K562 (cell line): ENCODE results near the gene HEMK1. TPM values are rescaled to one million over a fixed set of nuclear protein-coding genes. Genes with fewer than 3 reads are reported as not detected.

Experiments used
- ATAC-seq: fragments of 200-7000 bp; cut with Tn5 transposase; 3 replicates; pipeline ENCODE4 v1.9.1; 2020; ENCODE audit warnings: moderate library complexity
- BruUV-seq: library from RNA; stranded (reverse); fragments of 400-500 nt; replicated peaks from 2 replicates; lab custom pipeline; 2021; lab: Mats Ljungman, UMichigan
- CTCF ChIA-PET: fragments of 300-600 bp; formaldehyde crosslinking; extraction: SDS; loops from one replicate; lab custom pipeline; 2021; ENCODE audit warnings: low intra/inter-chr PET ratio; lab: Yijun Ruan, JAX
- POLR2A ChIA-PET: fragments of 300-600, 350-650 bp; sonication (Branson Sonifier 250); formaldehyde crosslinking; extraction: SDS; loops from one replicate; lab custom pipeline; 2021; ENCODE audit warnings: antibody characterized with exemption, inconsistent platforms; lab: Yijun Ruan, JAX
- DNase-seq, 4 experiments: peaks; one replicate each; pipeline versions ENCODE4 v3.0.0 to v3.0.0-alpha.2; 2011 to 2018; ENCODE audit warnings: low spot score in 3 of 4, mixed read lengths in 3 of 4; ENCODE audit errors: extremely low read depth in 1 of 4
- FAIRE-seq: peaks from 2 replicates; lab custom pipeline; 2011; peaks lifted over from hg19 to GRCh38; lab: Jason Lieb, UNC
- H2AFZ ChIP-seq: 2 replicates; pipeline ENCODE4 v1.6.0; 2011; ENCODE audit warnings: low read depth, low read length, control low read depth, inconsistent platforms
- H3K27ac ChIP-seq: fragments of 200-600 bp; 3 replicates; pipeline ENCODE4 v1.8.0; 2011; ENCODE audit warnings: low read depth, mild to moderate bottlenecking, control low read depth, inconsistent platforms, low read length, moderate library complexity, mixed read lengths; ENCODE audit errors: extremely low read depth
- H3K27me3 ChIP-seq, 2 experiments: fragments of 300-600 bp in 1 of 2; 2 replicates in 1 of 2; 3 replicates in 1 of 2; pipeline versions ENCODE4 v1.6.0 to v1.8.0; 2011; ENCODE audit warnings: inconsistent platforms in 2 of 2, low read length in 2 of 2, mild to moderate bottlenecking in 1 of 2, mixed read lengths in 1 of 2, moderate library complexity in 1 of 2; ENCODE audit not compliant: control insufficient read depth in 2 of 2, insufficient read depth in 2 of 2
- H3K36me3 ChIP-seq: fragments of 300-600 bp; 3 replicates; pipeline ENCODE4 v1.8.0; 2011; ENCODE audit warnings: mild to moderate bottlenecking, low read length, inconsistent platforms; ENCODE audit not compliant: control insufficient read depth, insufficient read depth
- H3K4me1 ChIP-seq, 2 experiments: fragments of 200-600 bp in 1 of 2; replicated peaks in 1 of 2; 2 replicates in 1 of 2; 3 replicates in 1 of 2; pipeline versions ENCODE4 v1.5.1 to v1.8.0; 2011; ENCODE audit warnings: inconsistent platforms in 2 of 2, low read length in 2 of 2, mild to moderate bottlenecking in 1 of 2, mixed read lengths in 1 of 2, moderate library complexity in 1 of 2; ENCODE audit not compliant: control insufficient read depth in 2 of 2, insufficient read depth in 2 of 2
- H3K4me2 ChIP-seq: 2 replicates; pipeline ENCODE4 v1.6.1; 2011; ENCODE audit warnings: low read length, control low read depth, inconsistent platforms, mixed read lengths; ENCODE audit not compliant: insufficient read depth
- H3K4me3 ChIP-seq: fragments of 200-600 bp; sonication (generic), shearing (Covaris generic); 2 replicates; pipeline ENCODE4 v1.5.1; 2016; ENCODE audit warnings: control low read depth, inconsistent platforms
- H3K79me2 ChIP-seq: fragments of 200-600 bp; 3 replicates; pipeline ENCODE4 v1.8.0; 2011; ENCODE audit warnings: low read length, inconsistent platforms; ENCODE audit not compliant: control insufficient read depth, insufficient read depth
- H3K9ac ChIP-seq, 2 experiments: 2 replicates each; pipeline versions ENCODE4 v1.6.0 to v1.6.1; 2011; ENCODE audit warnings: low read depth in 2 of 2, low read length in 2 of 2, control low read depth in 1 of 2, inconsistent platforms in 1 of 2, mild to moderate bottlenecking in 1 of 2, mixed read lengths in 1 of 2; ENCODE audit not compliant: insufficient read depth in 1 of 2
- H3K9me1 ChIP-seq: one replicate; pipeline ENCODE4 v1.6.0; 2011; ENCODE audit warnings: inconsistent platforms, mild to moderate bottlenecking, low read length, moderate library complexity; ENCODE audit not compliant: control insufficient read depth, insufficient read depth
- H3K9me3 ChIP-seq: replicated peaks from 2 replicates; pipeline ENCODE4 v1.5.1; 2011; ENCODE audit warnings: low read depth, low read length, inconsistent platforms; ENCODE audit not compliant: control insufficient read depth, insufficient read depth
- H4K20me1 ChIP-seq: replicated peaks from 2 replicates; pipeline ENCODE4 v1.6.1; 2011; ENCODE audit warnings: low read length, inconsistent platforms, mixed read lengths; ENCODE audit not compliant: control insufficient read depth, insufficient read depth
- COPS2 ChIP-seq: fragments of 450-650 bp; conservative IDR thresholded peaks from 2 replicates; pipeline ENCODE4 v1.6.1; 2016; ENCODE audit warnings: mild to moderate bottlenecking, moderate library complexity
- EGR1 ChIP-seq: fragments of 450-650 bp; conservative IDR thresholded peaks from 2 replicates; pipeline ENCODE4 v1.6.1; 2017; ENCODE audit warnings: mild to moderate bottlenecking
- MCM7 ChIP-seq, 2 experiments: fragments of 450-650 bp; IDR thresholded peaks; 2 replicates each; pipeline ENCODE4 v1.6.1; 2016 to 2018
- SMC3 ChIP-seq: conservative IDR thresholded peaks from 2 replicates; pipeline ENCODE4 v1.6.1; 2011; ENCODE audit warnings: low read depth, low read length, improper control_type of control experiment; ENCODE audit not compliant: insufficient read depth
- THRB ChIP-seq: fragments of 450-650 bp; formaldehyde crosslinking; conservative IDR thresholded peaks from 2 replicates; pipeline ENCODE4 v1.4.0; 2022; ENCODE audit warnings: mild to moderate bottlenecking, missing genetic modification characterization
- ZNF41 ChIP-seq: fragments of 250-450 bp; sonication (Bioruptor Pico); conservative IDR thresholded peaks from 2 replicates; pipeline ENCODE4 v1.4.0; 2020; ENCODE audit warnings: mild to moderate bottlenecking
- ZNF75A ChIP-seq: fragments of 450-650 bp; formaldehyde crosslinking; IDR thresholded peaks from 2 replicates; pipeline ENCODE4 v1.4.0; 2020; ENCODE audit warnings: mild to moderate bottlenecking
- WGBS: fragments of 100-300 bp; shearing (Covaris generic); methylation state at CpG from one replicate; pipeline ENCODE4 v1.1.6; 2016; ENCODE audit warnings: low coverage, mixed read lengths; ENCODE audit not compliant: insufficient coverage; ENCODE audit errors: missing lambda C conversion rate; 5-methylcytosine and 5-hydroxymethylcytosine counted together
- in situ Hi-C: fragments of 300-500 bp; cut with MboI; formaldehyde crosslinking; loops from 4 replicates; pipeline ENCODE4 v1.15.0; 2018; ENCODE audit warnings: inconsistent platforms, mixed read lengths
- intact Hi-C: fragments of 100-400 bp; cut with micrococcal nuclease; formaldehyde crosslinking; loops from 2 replicates; pipeline ENCODE4 v1.14.2; 2022
- polyA plus RNA-seq, 8 experiments: library from polyadenylated mRNA; depleted of rRNA in 4 of 8; stranded (reverse) in 5 of 8; unstranded in 3 of 8; fragments of >200 nt; fragmentation: Nextera tagmentation in 2 of 8; fragmentation: Illumina TruSeq in 1 of 8; extraction: Ambion mirVana in 2 of 8; extraction: Trizol in 1 of 8; gene quantifications; 2 replicates each; pipeline versions ENCODE4 v1.2.1 to v1.2.3, GENCODE V29; 2011 to 2014; ENCODE audit warnings: inconsistent platforms in 1 of 8, missing spikeins in 1 of 8
- total RNA-seq, 7 experiments: library from RNA; depleted of rRNA in 6 of 7; stranded (reverse); fragments of >200 nt in 6 of 7; fragmentation: Illumina TruSeq in 2 of 7; extraction: Trizol in 2 of 7; gene quantifications; 2 replicates each; pipeline versions ENCODE4 v1.2.1 to v1.2.3, GENCODE V29; 2011 to 2021; ENCODE audit warnings: low replicate concordance in 1 of 7

HEMK1 gene
- total and polyA plus RNA-seq, 9 of the 15 experiments (the other 6 are each of a cell fraction or from before 2014, with no cell fraction given): 2.0 to 16.8 (median 11.4) TPM

GRCh38 chr3:50633230-50633790, 64.0 kb downstream of the HEMK1 start:
- intact Hi-C loops (no loop called here), in situ Hi-C loops (loop anchor here (25.0 kb wide), 1 partner anchor 1054 kb away; no protein-coding TSS in a partner anchor)
- Histone ChIP-seq H3K4me1 (peaks cover 0 to 14% of the 10 kb centered on the region in 2 experiments; a peak in 4 of 5 replicates), H3K27ac (no peak overlapping the region), H4K20me1 (peaks cover 23% of the 10 kb centered on the region), H3K4me2 (no peak overlapping the region), H3K27me3 (no peaks in the 10 kb centered on the region), H3K4me3 (no peak overlapping the region), H3K9me3 (no peaks in the 10 kb centered on the region), H2AFZ (no peak overlapping the region), H3K79me2 (peaks cover 20% of the 10 kb centered on the region), H3K9me1 (peaks cover 2% of the 10 kb centered on the region), H3K36me3 (peaks cover 15% of the 10 kb centered on the region; the same call in 1 of the 3 replicates), H3K9ac (no peak overlapping the region)
- ATAC-seq (no peak), DNase-seq (no peak), FAIRE-seq (no peak)
- WGBS: 58% methylated on average over 4 of the region's 5 CpGs
- ChIA-PET CTCF (no interaction called here), POLR2A (interaction anchor here (0.6 to 0.9 kb wide), 5 partner anchors 19 to 1040 kb away, joined by 3 to 4 read pairs (median 4); no protein-coding TSS in a partner anchor)
- no TSS peak for BruUV-seq
- TF ChIP-seq THRB (no peak), ZNF75A (CRISPR knock-in tag) (no peak), EGR1 (peak; percentile 20; the same call in 1 of the 2 replicates), MCM7 (IDR thresholded peaks at IDR 0.05) (no peak), SMC3 (no peak), ZNF41 (CRISPR knock-in tag) (no peak), COPS2 (no peak)
